ENCODE measurements around the gene LRIG1. TPM values are rescaled to one million over a fixed set of nuclear protein-coding genes. Genes with fewer than 3 reads are reported as not detected.

The LRIG1 gene
- total and polyA plus RNA-seq, 2 of the 8 experiments (the other 6 are each of a cell fraction or from before 2014, with no cell fraction given): 78.1 to 88.7 TPM

DNA sequence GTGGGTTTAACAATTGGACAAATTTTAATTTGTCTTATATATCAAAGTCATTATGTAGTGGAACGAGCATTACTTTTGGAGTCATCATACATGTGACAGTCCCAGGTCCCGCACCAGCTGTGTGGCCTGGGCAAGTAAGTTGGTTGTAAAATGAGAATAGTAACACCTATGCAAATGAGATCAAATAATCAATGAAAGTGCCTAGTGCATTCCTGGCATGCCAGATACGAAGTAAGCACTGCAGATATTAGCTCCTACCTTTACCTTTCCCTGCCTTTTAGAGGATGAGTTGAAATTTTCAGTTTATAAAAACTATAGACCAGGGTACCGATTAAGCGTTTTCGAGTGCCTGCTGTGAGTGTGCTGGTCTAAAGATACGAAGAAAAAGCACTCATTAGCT, 134.1 kb downstream of the LRIG1 start:
- POLR2A ChIA-PET (ENCODE audit: partially characterized antibody): no interaction called here
- no peaks in the 10 kb centered on the region for H3K9me3 ChIP-seq (ENCODE audit: insufficient read depth in 2 of 2, low read depth in 1 of 2, low read length in 1 of 2)
- CTCF ChIA-PET (ENCODE audit: partially characterized antibody): interaction anchor here (1.4 to 3.5 kb wide), 8 partner anchors 11 to 493 kb away, joined by 3 to 15 read pairs (median 6); no protein-coding TSS in a partner anchor

More for the DNA sequence above, 134.1 kb downstream of the LRIG1 start:
- TF ChIP-seq TAF1 (IDR thresholded peaks at IDR 0.05; ENCODE audit: low read depth, low read length) (no peak), HDAC6 (IDR thresholded peaks at IDR 0.05; ENCODE audit: low read depth, low read length) (no peak), MAFK (IDR thresholded peaks at IDR 0.05; ENCODE audit: low read depth, low read length) (no peak), TEAD4 (IDR thresholded peaks at IDR 0.05; ENCODE audit: low read depth, low read length) (peak; percentile 88)
- TF ChIP-seq, protein P1, sequence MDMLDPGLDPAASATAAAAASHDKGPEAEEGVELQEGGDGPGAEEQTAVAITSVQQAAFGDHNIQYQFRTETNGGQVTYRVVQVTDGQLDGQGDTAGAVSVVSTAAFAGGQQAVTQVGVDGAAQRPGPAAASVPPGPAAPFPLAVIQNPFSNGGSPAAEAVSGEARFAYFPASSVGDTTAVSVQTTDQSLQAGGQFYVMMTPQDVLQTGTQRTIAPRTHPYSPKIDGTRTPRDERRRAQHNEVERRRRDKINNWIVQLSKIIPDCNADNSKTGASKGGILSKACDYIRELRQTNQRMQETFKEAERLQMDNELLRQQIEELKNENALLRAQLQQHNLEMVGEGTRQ (IDR thresholded peaks at IDR 0.05; ENCODE audit: low read length): no peak
- TF ChIP-seq, protein P2, sequence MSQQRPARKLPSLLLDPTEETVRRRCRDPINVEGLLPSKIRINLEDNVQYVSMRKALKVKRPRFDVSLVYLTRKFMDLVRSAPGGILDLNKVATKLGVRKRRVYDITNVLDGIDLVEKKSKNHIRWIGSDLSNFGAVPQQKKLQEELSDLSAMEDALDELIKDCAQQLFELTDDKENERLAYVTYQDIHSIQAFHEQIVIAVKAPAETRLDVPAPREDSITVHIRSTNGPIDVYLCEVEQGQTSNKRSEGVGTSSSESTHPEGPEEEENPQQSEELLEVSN (IDR thresholded peaks at IDR 0.05): no peak
- no peaks in the 10 kb centered on the region; a peak in 1 of 8 replicates for H3K36me3 ChIP-seq (ENCODE audit: control insufficient read depth in 2 of 4, insufficient read depth in 4 of 4, low read length in 3 of 4)
- no peak overlapping the region for H3K4ac ChIP-seq (replicated peaks; ENCODE audit: insufficient read length, low read depth, low read length)
- no peak overlapping the region for H3K27ac ChIP-seq (ENCODE audit: low read depth, low read length)
- H2AFZ ChIP-seq (ENCODE audit: low read length): no peak overlapping the region
- H2BK12ac ChIP-seq (ENCODE audit: low read depth, low read length): no peak overlapping the region
- H3K23ac ChIP-seq (ENCODE audit: insufficient read length): no peak overlapping the region
- no peaks in the 10 kb centered on the region for H3K27me3 ChIP-seq (replicated peaks in 1 of 4; ENCODE audit: control insufficient read depth in 3 of 4, extremely low read depth in 1 of 4, insufficient read depth in 3 of 4, low read length in 3 of 4)
- H4K91ac ChIP-seq (replicated peaks; ENCODE audit: insufficient read length, low read length): no peak overlapping the region
- H4K5ac ChIP-seq (ENCODE audit: insufficient read length, low read depth, low read length): no peak overlapping the region
- no peak overlapping the region for H2BK15ac ChIP-seq (ENCODE audit: low read length)
- peaks cover 3 to 11% (median 5%) of the 10 kb centered on the region in 4 experiments; a peak in 5 of 7 replicates for H3K4me1 ChIP-seq (replicated peaks in 1 of 4; ENCODE audit: control insufficient read depth in 3 of 4, insufficient read depth in 4 of 4, low read length in 3 of 4)
- FAIRE-seq (no peak), DNase-seq (ENCODE audit: low read depth in 1 of 2, low spot score in 2 of 2) (no peak)
- H2BK20ac ChIP-seq (ENCODE audit: low read length): no peak overlapping the region
- no peak overlapping the region for H2BK5ac ChIP-seq (ENCODE audit: low read depth, low read length)
- H3K9ac ChIP-seq (replicated peaks in 1 of 4; ENCODE audit: extremely low read depth in 1 of 4, low read depth in 3 of 4, low read length in 3 of 4): no peak overlapping the region; a peak in 1 of 7 replicates
- 0 out of 4 replicates have a peak overlapping the region, but pooled peaks of 1 of the 2 experiments have one; percentile 1 for H3K4me2 ChIP-seq (ENCODE audit: insufficient read depth in 1 of 2, low read depth in 2 of 2, low read length in 2 of 2)
- no peaks in the 10 kb centered on the region for H3K79me1 ChIP-seq (ENCODE audit: low read depth, low read length)
- no peaks in the 10 kb centered on the region for H3K23me2 ChIP-seq (ENCODE audit: low read depth, low read length)
- no peak overlapping the region for H2BK120ac ChIP-seq (replicated peaks; ENCODE audit: low read depth, low read length)
- H4K8ac ChIP-seq (ENCODE audit: extremely low read depth, insufficient read depth, low read length): no peak overlapping the region
- H3K18ac ChIP-seq (ENCODE audit: extremely low read depth, low read length): no peak overlapping the region
- no peaks in the 10 kb centered on the region for H3K79me2 ChIP-seq (ENCODE audit: control insufficient read depth in 1 of 2, insufficient read depth in 2 of 2, low read length in 2 of 2)
- no peak overlapping the region for H3K56ac ChIP-seq (replicated peaks; ENCODE audit: insufficient read length, low read depth, low read length)
- H4K20me1 ChIP-seq (replicated peaks in 1 of 2; ENCODE audit: control insufficient read depth in 1 of 2, insufficient read depth in 2 of 2, low read length in 2 of 2): no peaks in the 10 kb centered on the region
- WGBS, 2 experiments (ENCODE audit: extremely low coverage in 1 of 2, insufficient coverage in 1 of 2, insufficient read length in 1 of 2, insufficient replicate concordance in 2 of 2, low coverage in 1 of 2, low lambda C conversion rate in 2 of 2, missing lambda C conversion rate in 1 of 2): 91% methylated on average over 7 of the region's 7 CpGs; no CpG with 5 or more reads in 1 of the 2 experiments
- H3K14ac ChIP-seq (ENCODE audit: insufficient read length): no peak overlapping the region
- no peak overlapping the region for H3K4me3 ChIP-seq (ENCODE audit: extremely low read depth in 1 of 4, insufficient read depth in 2 of 4, low read depth in 3 of 4, low read length in 4 of 4)
- 0 out of 2 replicates have a peak overlapping the region, but pooled peaks have one; percentile 16 for H2AK5ac ChIP-seq (ENCODE audit: low read depth, low read length)
